Peyer's patch (tissue), 4 donors: ENCODE data around the gene PAM16.

Experiments
- POLR2A ChIP-seq, 2 donors: fragments of 450-650 bp; IDR thresholded peaks; one replicate each; pipeline ENCODE4 v1.5.1; 2017; ENCODE audit warnings: antibody characterized with exemption in 2 of 2, mild to moderate bottlenecking in 2 of 2, moderate library complexity in 2 of 2
- TF ChIP-seq, protein P1 (sequence below), 6 experiments: fragments of 450-650 bp in 4 of 6; fragments of 200-600 bp in 2 of 6; sonication (generic) in 1 of 6; IDR thresholded peaks; one replicate each; pipeline ENCODE4 v1.5.1; 2017 to 2019; ENCODE audit warnings: antibody characterized with exemption in 6 of 6, mild to moderate bottlenecking in 3 of 6, moderate library complexity in 1 of 6

DNA sequence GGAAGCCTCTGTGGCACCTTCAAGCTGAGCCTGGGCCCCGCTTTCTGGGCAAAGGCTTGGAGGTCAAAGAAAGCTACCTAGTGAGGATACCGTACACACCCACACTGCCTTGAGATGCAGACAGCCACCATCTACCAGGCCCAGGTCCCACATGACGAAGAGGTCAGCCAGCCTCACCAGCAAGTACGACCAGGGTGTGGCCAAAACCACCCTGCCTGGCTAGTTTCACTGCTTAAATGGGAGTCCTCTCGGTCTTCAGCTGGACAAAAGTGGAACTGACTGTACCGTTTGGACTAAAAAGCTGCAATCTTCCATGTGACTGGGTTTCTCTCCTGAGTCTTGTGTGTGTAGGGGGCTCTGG, 42.1 kb upstream of the PAM16 start:
- TF ChIP-seq, protein P1, sequence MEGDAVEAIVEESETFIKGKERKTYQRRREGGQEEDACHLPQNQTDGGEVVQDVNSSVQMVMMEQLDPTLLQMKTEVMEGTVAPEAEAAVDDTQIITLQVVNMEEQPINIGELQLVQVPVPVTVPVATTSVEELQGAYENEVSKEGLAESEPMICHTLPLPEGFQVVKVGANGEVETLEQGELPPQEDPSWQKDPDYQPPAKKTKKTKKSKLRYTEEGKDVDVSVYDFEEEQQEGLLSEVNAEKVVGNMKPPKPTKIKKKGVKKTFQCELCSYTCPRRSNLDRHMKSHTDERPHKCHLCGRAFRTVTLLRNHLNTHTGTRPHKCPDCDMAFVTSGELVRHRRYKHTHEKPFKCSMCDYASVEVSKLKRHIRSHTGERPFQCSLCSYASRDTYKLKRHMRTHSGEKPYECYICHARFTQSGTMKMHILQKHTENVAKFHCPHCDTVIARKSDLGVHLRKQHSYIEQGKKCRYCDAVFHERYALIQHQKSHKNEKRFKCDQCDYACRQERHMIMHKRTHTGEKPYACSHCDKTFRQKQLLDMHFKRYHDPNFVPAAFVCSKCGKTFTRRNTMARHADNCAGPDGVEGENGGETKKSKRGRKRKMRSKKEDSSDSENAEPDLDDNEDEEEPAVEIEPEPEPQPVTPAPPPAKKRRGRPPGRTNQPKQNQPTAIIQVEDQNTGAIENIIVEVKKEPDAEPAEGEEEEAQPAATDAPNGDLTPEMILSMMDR (IDR thresholded peaks at IDR 0.05) = no peak
- no peak for TF ChIP-seq POLR2A (IDR thresholded peaks at IDR 0.05)
